A549 (cell line): ENCODE measurements around the gene SPECC1L. TPM values are rescaled to one million over a fixed set of nuclear protein-coding genes. Genes with fewer than 3 reads are reported as not detected.
"Not testable (repeated sequence)": the region's sequence is repeated elsewhere in the genome, so short reads cannot be mapped to it uniquely, and the experiment has no call there.

Source experiments
- ATAC-seq, 2 experiments: fragments of 200-7000 bp in 1 of 2; fragments of >200 bp in 1 of 2; cut with Nextera tagmentation in 1 of 2; cut with Tn5 transposase in 1 of 2; 3 replicates each; pipeline versions ENCODE4 v1.8.0 to v1.9.1; 2018 to 2020; ENCODE audit warnings: mild to moderate bottlenecking in 1 of 2, moderate library complexity in 1 of 2
- CTCF ChIA-PET: fragments of 300-600 bp; sonication (Branson Sonifier 250); formaldehyde crosslinking; extraction: SDS; loops from one replicate; lab custom pipeline; 2021; ENCODE audit warnings: antibody characterized with exemption, inconsistent platforms; lab: Yijun Ruan, JAX
- POLR2A ChIA-PET: fragments of 350-600 bp; formaldehyde crosslinking; extraction: SDS; loops from one replicate; lab custom pipeline; 2021; ENCODE audit warnings: antibody characterized with exemption, inconsistent platforms; lab: Yijun Ruan, JAX
- DNase-seq, 2 experiments: peaks; one replicate each; pipeline versions ENCODE4 v3.0.0 to v3.0.0-alpha.2; 2011 to 2016; ENCODE audit warnings: low read depth in 1 of 2, low spot score in 1 of 2
- FAIRE-seq: peaks from 2 replicates; lab custom pipeline; 2011; peaks lifted over from hg19 to GRCh38; lab: Jason Lieb, UNC
- H3K27ac ChIP-seq, 2 experiments: fragments of >200 bp; sonication (Bioruptor Twin); formaldehyde crosslinking; 3 replicates each; pipeline ENCODE4 v1.5.1; 2016 to 2017
- H3K4me1 ChIP-seq: fragments of >200 bp; sonication (Bioruptor Twin); formaldehyde crosslinking; 3 replicates; pipeline ENCODE4 v1.6.1; 2016
- H3K4me2 ChIP-seq: fragments of >200 bp; sonication (Bioruptor Twin); formaldehyde crosslinking; 3 replicates; pipeline ENCODE4 v1.6.1; 2016
- H3K4me3 ChIP-seq: fragments of >200 bp; sonication (Bioruptor Twin); formaldehyde crosslinking; 3 replicates; pipeline ENCODE4 v1.5.1; 2016
- H3K9me3 ChIP-seq: fragments of >200 bp; sonication (Bioruptor Twin); formaldehyde crosslinking; 3 replicates; pipeline ENCODE4 v1.6.1; 2016
- CHD4 ChIP-seq: fragments of 200-600 bp; sonication (generic); IDR thresholded peaks from 2 replicates; pipeline ENCODE4 v1.6.1; 2016; ENCODE audit warnings: antibody characterized with exemption, mild to moderate bottlenecking, borderline replicate concordance
- EHMT2 ChIP-seq: fragments of 200-600 bp; sonication (generic); IDR thresholded peaks from 2 replicates; pipeline ENCODE4 v1.6.1; 2016; ENCODE audit warnings: antibody characterized with exemption, low read depth, mild to moderate bottlenecking, moderate library complexity
- FOXS1 ChIP-seq: fragments of 250-450 bp; sonication (Bioruptor Pico); IDR thresholded peaks from 2 replicates; pipeline ENCODE4 v1.5.0; 2020; ENCODE audit warnings: mild to moderate bottlenecking, moderate library complexity
- HOXA7 ChIP-seq: fragments of 250-450 bp; sonication (Bioruptor Pico); IDR thresholded peaks from 2 replicates; pipeline ENCODE4 v1.5.0; 2020; ENCODE audit warnings: mild to moderate bottlenecking, moderate library complexity
- HOXB13 ChIP-seq: fragments of 250-450 bp; sonication (Bioruptor Pico); IDR thresholded peaks from 2 replicates; pipeline ENCODE4 v1.5.0; 2020; ENCODE audit warnings: low read depth, mild to moderate bottlenecking, moderate library complexity
- RAD21 ChIP-seq, 2 experiments: fragments of >200 bp in 1 of 2; sonication (Bioruptor Twin) in 1 of 2; formaldehyde crosslinking in 1 of 2; IDR thresholded peaks in 1 of 2; conservative IDR thresholded peaks in 1 of 2; 2 replicates in 1 of 2; 3 replicates in 1 of 2; pipeline ENCODE4 v1.6.1; 2012 to 2018; ENCODE audit warnings: inconsistent platforms in 1 of 2
- RCOR1 ChIP-seq: fragments of 150-350 bp; IDR thresholded peaks from 2 replicates; pipeline ENCODE4 v1.6.1; 2014; ENCODE audit warnings: antibody characterized with exemption, low read length, low read depth
- RNF2 ChIP-seq: fragments of 200-600 bp; sonication (generic); IDR thresholded peaks from 2 replicates; pipeline ENCODE4 v1.6.1; 2016; ENCODE audit warnings: low read depth, mild to moderate bottlenecking, antibody characterized with exemption, moderate library complexity, borderline replicate concordance
- SREBF2 ChIP-seq: fragments of 450-650 bp; IDR thresholded peaks from 2 replicates; pipeline ENCODE4 v1.6.1; 2014; ENCODE audit warnings: mild to moderate bottlenecking, moderate library complexity
- WGBS: methylation state at CpG from one replicate; pipeline ENCODE4 v1.1.6; 2017; ENCODE audit errors: missing lambda C conversion rate; 5-methylcytosine and 5-hydroxymethylcytosine counted together
- polyA plus RNA-seq, 4 experiments: library from polyadenylated mRNA; depleted of rRNA in 3 of 4; stranded (reverse); fragments of >200 nt; fragmentation: RNase III in 1 of 4; extraction: RNeasy Plus Mini Kit Qiagen cat#74134 plus additional on column Dnase treatment in 1 of 4; gene quantifications; 2 replicates in 3 of 4; 3 replicates in 1 of 4; pipeline ENCODE4 v1.2.3, GENCODE V29; 2011 to 2017
- TF ChIP-seq, protein P1 (sequence below): fragments of >200 bp; sonication (Bioruptor Twin); formaldehyde crosslinking; IDR thresholded peaks from 3 replicates; pipeline ENCODE4 v1.6.1; 2016
- TF ChIP-seq, protein P2 (sequence below): fragments of >200 bp; sonication (Bioruptor Twin); formaldehyde crosslinking; IDR thresholded peaks from 3 replicates; pipeline ENCODE4 v1.5.1; 2016
- TF ChIP-seq, protein P3 (sequence below): fragments of 450-650 bp; IDR thresholded peaks from 2 replicates; pipeline ENCODE4 v1.6.1; 2014; ENCODE audit warnings: antibody characterized with exemption

Gene SPECC1L
- polyA plus RNA-seq, 2 of the 4 experiments (the other 2 are of a cell fraction), result 14.8 to 25.2 TPM

GRCh38 chr22:24273031-24273430 lies 2.4 kb downstream of the SPECC1L start:
- FAIRE-seq, POLR2A ChIA-PET, DNase-seq, ATAC-seq, H3K9me3 ChIP-seq, CTCF ChIA-PET, H3K27ac ChIP-seq, H3K4me3 ChIP-seq: not testable (repeated sequence)
- Histone ChIP-seq H3K4me2 (peak overlapping the region; percentile 82), H3K4me1 (peaks cover 17% of the 10 kb centered on the region; the same call in 2 of the 3 replicates)
- 93% methylated on average over 2 of the region's 2 CpGs for WGBS

DNA sequence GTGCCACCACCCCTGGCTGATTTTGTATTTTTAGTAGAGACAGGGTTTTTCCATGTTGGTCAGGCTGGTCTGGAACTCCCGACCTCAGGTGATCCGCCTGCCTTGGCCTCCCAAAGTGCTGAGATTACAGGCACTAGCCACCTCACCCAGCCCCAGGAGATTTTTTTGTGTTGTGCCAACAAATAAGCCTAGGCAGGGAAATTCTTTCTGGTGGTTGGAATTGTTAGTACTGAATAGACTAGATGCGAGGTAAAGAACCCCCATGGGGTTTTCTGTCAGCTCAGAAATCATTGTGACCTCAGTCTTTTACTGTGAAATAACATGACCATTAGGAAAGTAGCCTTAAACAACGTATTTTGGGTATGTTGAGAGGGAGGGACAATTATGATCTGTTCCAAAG lies 3.3 kb downstream of the SPECC1L start:
- CTCF ChIA-PET, H3K9me3 ChIP-seq, H3K27ac ChIP-seq, H3K4me3 ChIP-seq, POLR2A ChIA-PET, DNase-seq, ATAC-seq, FAIRE-seq: not testable (repeated sequence)
- Histone ChIP-seq H3K4me2 (peak overlapping the region; percentile 82; the same call in 1 of the 3 replicates), H3K4me1 (peaks cover 17% of the 10 kb centered on the region; the same call in 2 of the 3 replicates)
- WGBS, result 75% methylated on average over 4 of the region's 4 CpGs

DNA sequence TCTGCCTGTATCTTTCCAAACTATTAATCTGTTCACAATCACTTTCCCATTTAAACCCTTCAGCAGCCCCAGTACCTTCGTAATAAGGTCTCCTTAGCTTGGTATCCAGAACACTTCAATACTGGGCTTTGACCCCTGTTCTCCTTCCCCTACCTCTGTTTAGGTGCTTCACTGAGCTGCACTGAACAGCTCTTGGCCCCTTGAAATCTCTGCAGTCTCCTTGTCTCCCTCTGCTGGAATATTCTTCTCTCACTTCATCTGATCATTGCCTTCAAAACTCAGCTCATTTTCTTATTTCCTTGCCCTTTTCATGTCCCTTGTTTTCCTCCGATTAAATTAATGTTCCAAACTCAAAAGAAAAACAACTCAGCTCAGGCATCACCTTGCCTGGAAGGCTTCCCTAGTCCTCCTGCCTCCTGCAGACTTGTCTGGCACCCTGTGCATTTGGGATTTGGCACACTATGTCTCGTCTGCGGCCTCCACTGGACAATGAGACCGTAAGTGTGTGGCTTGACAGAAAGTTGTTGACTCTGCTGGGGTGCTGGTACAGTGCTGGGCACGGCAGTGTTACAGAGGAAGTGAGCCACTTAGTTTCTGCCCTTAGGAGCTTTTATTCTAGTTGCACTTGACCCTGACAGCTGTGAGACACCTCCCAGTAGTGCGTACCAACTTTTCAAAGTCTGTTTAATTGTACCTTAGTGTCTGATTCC lies 4.2 kb downstream of the SPECC1L start:
- POLR2A ChIA-PET, FAIRE-seq: not testable (repeated sequence)
- WGBS, result 55% methylated on average over 3 of the region's 7 CpGs

GRCh38 chr22:24280363-24280762 lies 9.7 kb downstream of the SPECC1L start:
- ATAC-seq, FAIRE-seq, H3K4me2 ChIP-seq, H3K4me3 ChIP-seq, H3K27ac ChIP-seq, H3K9me3 ChIP-seq, CTCF ChIA-PET, POLR2A ChIA-PET, DNase-seq: not testable (repeated sequence)
- H3K4me1 ChIP-seq, result peaks cover 10% of the 10 kb centered on the region
- WGBS, result 88% methylated on average over 1 of the region's 1 CpG

More for the DNA sequence above, 4.2 kb downstream of the SPECC1L start:
- ATAC-seq, H3K4me2 ChIP-seq, CTCF ChIA-PET, DNase-seq, H3K27ac ChIP-seq, H3K4me3 ChIP-seq, H3K9me3 ChIP-seq: not testable (repeated sequence)
- H3K4me1 ChIP-seq, result peaks cover 17% of the 10 kb centered on the region; the same call in 2 of the 3 replicates

GRCh38 chr22:24282401-24282800 lies 11.8 kb downstream of the SPECC1L start:
- ChIA-PET POLR2A (no interaction called here), CTCF (interaction anchor here (0.8 kb wide), 1 partner anchor 35 kb away, joined by 4 read pairs; no protein-coding TSS in a partner anchor)
- peaks cover 19% of the 10 kb centered on the region for H3K4me1 ChIP-seq
- DNase-seq (no peak), ATAC-seq (no peak), FAIRE-seq (no peak)
- TF ChIP-seq SREBF2 (no peak), RAD21 (conservative IDR thresholded peaks at IDR 0.05 in 1 of 2, IDR thresholded peaks at IDR 0.05 in 1 of 2) (no peak), EHMT2 (no peak), RNF2 (no peak), HOXA7 (CRISPR knock-in tag) (no peak), RCOR1 (no peak), FOXS1 (CRISPR knock-in tag) (no peak), HOXB13 (CRISPR knock-in tag) (no peak), CHD4 (no peak)
- TF ChIP-seq, protein P1, sequence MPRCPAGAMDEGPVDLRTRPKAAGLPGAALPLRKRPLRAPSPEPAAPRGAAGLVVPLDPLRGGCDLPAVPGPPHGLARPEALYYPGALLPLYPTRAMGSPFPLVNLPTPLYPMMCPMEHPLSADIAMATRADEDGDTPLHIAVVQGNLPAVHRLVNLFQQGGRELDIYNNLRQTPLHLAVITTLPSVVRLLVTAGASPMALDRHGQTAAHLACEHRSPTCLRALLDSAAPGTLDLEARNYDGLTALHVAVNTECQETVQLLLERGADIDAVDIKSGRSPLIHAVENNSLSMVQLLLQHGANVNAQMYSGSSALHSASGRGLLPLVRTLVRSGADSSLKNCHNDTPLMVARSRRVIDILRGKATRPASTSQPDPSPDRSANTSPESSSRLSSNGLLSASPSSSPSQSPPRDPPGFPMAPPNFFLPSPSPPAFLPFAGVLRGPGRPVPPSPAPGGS, result no peak
- TF ChIP-seq, protein P2, sequence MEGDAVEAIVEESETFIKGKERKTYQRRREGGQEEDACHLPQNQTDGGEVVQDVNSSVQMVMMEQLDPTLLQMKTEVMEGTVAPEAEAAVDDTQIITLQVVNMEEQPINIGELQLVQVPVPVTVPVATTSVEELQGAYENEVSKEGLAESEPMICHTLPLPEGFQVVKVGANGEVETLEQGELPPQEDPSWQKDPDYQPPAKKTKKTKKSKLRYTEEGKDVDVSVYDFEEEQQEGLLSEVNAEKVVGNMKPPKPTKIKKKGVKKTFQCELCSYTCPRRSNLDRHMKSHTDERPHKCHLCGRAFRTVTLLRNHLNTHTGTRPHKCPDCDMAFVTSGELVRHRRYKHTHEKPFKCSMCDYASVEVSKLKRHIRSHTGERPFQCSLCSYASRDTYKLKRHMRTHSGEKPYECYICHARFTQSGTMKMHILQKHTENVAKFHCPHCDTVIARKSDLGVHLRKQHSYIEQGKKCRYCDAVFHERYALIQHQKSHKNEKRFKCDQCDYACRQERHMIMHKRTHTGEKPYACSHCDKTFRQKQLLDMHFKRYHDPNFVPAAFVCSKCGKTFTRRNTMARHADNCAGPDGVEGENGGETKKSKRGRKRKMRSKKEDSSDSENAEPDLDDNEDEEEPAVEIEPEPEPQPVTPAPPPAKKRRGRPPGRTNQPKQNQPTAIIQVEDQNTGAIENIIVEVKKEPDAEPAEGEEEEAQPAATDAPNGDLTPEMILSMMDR, result no peak
- TF ChIP-seq, protein P3, sequence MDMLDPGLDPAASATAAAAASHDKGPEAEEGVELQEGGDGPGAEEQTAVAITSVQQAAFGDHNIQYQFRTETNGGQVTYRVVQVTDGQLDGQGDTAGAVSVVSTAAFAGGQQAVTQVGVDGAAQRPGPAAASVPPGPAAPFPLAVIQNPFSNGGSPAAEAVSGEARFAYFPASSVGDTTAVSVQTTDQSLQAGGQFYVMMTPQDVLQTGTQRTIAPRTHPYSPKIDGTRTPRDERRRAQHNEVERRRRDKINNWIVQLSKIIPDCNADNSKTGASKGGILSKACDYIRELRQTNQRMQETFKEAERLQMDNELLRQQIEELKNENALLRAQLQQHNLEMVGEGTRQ, result no peak
- no peak overlapping the region for H3K4me3 ChIP-seq
- H3K27ac ChIP-seq, result no peak overlapping the region
- H3K9me3 ChIP-seq, result no peaks in the 10 kb centered on the region
- no peak overlapping the region for H3K4me2 ChIP-seq
- WGBS, result 71% methylated on average over 2 of the region's 2 CpGs
